Stimulated activated CD4-positive, alpha-beta T cell treated with anti-CD3 and anti-CD28 coated beads, Interleukin-12 subunit alpha, Interleukin-12 subunit beta, amount 100 ng/mL, for 4 hours (primary cell): Measurements from ENCODE around the gene OR9G4.

ENCODE experiments used
- DNase-seq: peaks from one replicate; pipeline ENCODE4 v3.0.0-alpha.2; 2020

The OR9G4 gene

GRCh38 chr11:56748597-56748996, at the start of gene OR9G4:
Gene OR9G4, minus strand, starts transcription at chr11:56748697. Its CDS starts 4,931 bp downstream, at chr11:56743766.
- no peak for DNase-seq

GRCh38 chr11:56783448-56784041, 35.0 kb upstream of the OR9G4 start:
- DNase-seq: no peak

- DNase-seq: no peak
Measured at GRCh38 chr11:56782167-56782847, 33.8 kb upstream of the OR9G4 start.

- no peak for DNase-seq
Measured at GRCh38 chr11:56776809-56777208, 28.3 kb upstream of the OR9G4 start.

GRCh38 chr11:56764976-56765375, 16.5 kb upstream of the OR9G4 start:
- no peak for DNase-seq

GRCh38 chr11:56751480-56751879, 3.0 kb upstream of the OR9G4 start:
- no peak for DNase-seq

- DNase-seq: no peak
Measured at GRCh38 chr11:56750190-56750589, 1.7 kb upstream of the OR9G4 start.

GRCh38 chr11:56740886-56741285, 7.6 kb downstream of the OR9G4 start:
- no peak for DNase-seq

- DNase-seq: no peak
Measured at GRCh38 chr11:56740107-56740506, 8.4 kb downstream of the OR9G4 start.

GRCh38 chr11:56720513-56720912, 28.0 kb downstream of the OR9G4 start:
- DNase-seq: no peak

- DNase-seq: no peak
Measured at GRCh38 chr11:56716379-56716854, 32.1 kb downstream of the OR9G4 start.

GRCh38 chr11:56714206-56714605, 34.3 kb downstream of the OR9G4 start:
- no peak for DNase-seq

GRCh38 chr11:56706486-56706885, 42.0 kb downstream of the OR9G4 start:
- no peak for DNase-seq

GRCh38 chr11:56705784-56706396, 42.6 kb downstream of the OR9G4 start:
- no peak for DNase-seq

- no peak for DNase-seq
Measured at GRCh38 chr11:56700914-56701485, 47.5 kb downstream of the OR9G4 start.

GRCh38 chr11:56700242-56700913, 48.1 kb downstream of the OR9G4 start:
- no peak for DNase-seq

GRCh38 chr11:56698795-56699194, 49.7 kb downstream of the OR9G4 start, which contains the start of gene OR9G1:
Gene OR9G1, plus strand, starts transcription at chr11:56699095. Its CDS starts 1,293 bp downstream, at chr11:56700388.
- no peak for DNase-seq

- no peak for DNase-seq
Measured at GRCh38 chr11:56693428-56693827, 55.1 kb downstream of the OR9G4 start.
